HG03460 (cell line): Measurements from ENCODE around the gene CSTPP1.
"Not testable (repeated sequence)": the region's sequence is repeated elsewhere in the genome, so short reads cannot be mapped to it uniquely, and the experiment has no call there.

Source experiments
- ATAC-seq: cut with Tn5 transposase; IDR thresholded peaks from one replicate; pipeline ENCODE4 v1.9.1; 2021; ENCODE audit not compliant: unreplicated experiment

The CSTPP1 gene

GRCh38 chr11:47177846-47178245 is 241.3 kb downstream of the CSTPP1 start:
- no peak for ATAC-seq

- no peak for ATAC-seq
These were observed 241.8 kb downstream of the CSTPP1 start for GRCh38 chr11:47178316-47178715.

DNA sequence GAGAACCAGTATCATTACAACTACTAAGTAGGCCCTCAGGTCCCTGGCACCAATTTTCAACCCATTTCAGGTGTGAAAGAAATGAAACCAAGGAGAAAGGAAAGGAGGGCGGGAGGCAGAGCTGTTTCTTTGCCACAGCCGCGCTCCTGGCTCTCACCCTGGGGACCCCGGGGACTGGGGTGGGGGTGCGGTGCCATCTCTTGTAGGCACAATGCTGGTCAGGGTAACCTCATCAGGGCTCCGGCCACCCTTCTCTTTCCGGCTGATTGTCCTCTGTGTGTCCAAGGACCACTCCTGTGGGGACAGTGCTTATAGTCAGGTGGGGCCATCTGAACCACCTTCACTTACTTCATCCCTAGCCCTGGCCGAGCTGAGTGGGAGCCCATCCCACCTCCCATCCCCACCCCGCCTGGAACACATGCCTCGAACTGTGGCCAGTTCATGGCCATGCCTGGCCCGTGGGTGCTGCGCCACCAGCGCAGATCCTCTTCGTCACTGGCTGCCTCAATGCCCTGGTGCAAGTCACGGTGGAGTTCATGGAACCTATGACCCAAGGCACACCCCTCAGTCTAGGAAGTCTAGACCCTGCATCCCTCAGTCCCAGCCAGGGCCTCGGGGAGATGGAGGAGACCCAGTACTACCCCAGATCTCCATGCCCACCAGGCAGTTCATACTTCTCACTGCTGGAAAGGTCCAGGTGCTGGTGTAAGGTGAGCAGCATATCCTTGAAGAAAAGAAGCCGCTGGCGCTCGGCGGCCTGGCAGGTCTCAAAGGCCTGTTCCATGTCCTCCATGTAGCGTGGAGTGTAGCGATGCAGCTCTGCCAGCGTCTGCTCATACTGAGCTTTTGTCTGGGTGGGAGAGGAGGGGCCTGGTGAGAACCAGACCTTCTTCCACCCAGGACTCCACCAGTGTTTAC is 242.4 kb downstream of the CSTPP1 start:
- ATAC-seq = no peak

- ATAC-seq = no peak
These were observed 243.1 kb downstream of the CSTPP1 start for GRCh38 chr11:47179655-47179991.

GRCh38 chr11:47180006-47180787 is 243.6 kb downstream of the CSTPP1 start:
- no peak for ATAC-seq

DNA sequence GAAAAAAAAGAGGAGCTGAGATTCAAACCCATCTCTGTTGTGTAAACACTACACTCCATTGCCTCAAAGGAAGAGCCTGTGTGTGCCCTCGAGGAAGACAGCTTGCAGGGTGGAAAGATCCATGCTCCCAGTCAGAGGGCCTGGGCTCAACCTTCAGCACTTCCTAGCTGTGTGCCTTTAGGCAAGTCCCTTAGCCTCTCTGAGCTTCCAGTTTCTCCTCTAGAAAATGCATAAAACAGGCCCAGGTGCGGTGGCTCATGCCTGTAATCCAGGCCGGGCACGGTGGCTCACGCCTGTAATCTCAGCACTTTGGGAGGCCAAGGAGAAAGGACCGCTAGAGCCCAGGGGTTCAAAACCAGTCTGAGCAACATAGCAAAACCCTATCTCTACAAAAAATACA is 244.7 kb downstream of the CSTPP1 start:
- no peak for ATAC-seq

DNA sequence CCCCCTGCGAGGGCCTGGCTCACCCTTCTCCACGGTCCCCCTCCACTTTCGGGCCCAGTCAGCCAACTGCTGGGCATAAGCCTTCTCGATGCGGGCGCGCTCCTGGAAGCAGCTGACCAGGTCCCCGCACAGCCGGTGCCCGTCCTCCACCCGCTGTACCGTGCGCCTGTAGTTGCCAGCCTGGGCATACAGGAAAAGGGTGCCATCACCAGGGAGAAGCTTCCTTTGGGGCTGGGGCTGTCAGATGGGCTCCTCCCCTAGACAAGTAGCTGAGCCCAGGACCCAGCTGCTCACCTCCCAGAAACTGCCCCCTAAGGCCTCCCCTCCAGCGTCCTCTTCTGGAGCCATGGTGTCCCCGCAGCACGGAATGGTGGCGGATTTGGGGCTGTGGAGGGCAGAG is 245.8 kb downstream of the CSTPP1 start:
- no peak for ATAC-seq

- no peak for ATAC-seq
These were observed 246.7 kb downstream of the CSTPP1 start for GRCh38 chr11:47183031-47183856.

GRCh38 chr11:47183969-47184368 is 247.4 kb downstream of the CSTPP1 start:
- ATAC-seq = no peak

GRCh38 chr11:47184711-47185304 is 248.2 kb downstream of the CSTPP1 start:
- no peak for ATAC-seq

GRCh38 chr11:47185305-47186075 is 248.9 kb downstream of the CSTPP1 start:
- ATAC-seq = no peak

DNA sequence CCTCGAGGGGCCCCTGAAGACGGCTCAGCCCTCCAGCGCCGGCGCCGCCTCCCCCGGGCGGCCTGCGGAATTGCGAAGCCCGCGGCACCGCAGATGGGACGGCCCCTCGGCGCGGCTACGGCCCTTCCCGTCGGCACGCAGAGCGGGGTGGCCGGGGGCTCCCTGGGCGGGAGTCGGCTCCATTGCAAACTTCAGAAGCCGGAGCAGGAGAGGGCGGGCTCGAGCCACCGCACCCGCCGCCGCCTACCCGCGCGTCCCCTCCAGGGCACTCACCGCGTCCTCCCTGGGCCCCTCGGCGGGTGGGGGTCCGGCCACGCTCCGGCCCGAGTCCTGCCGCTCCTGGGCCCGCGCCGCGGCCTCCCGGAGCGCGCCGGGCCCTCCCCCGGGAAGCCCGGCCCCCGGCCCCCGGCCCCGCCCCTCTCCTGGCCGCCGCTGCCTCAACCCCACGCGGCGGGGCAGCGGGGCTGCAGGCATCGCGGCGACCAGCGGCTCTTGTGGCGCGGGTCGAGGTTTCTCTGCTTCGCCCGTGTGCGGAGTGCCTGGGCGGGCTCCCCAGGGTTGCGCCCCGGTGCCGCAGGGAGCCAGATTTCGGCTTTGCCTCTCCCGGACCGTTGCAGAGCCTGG is 249.6 kb downstream of the CSTPP1 start, which contains the start of gene PACSIN3:
Gene PACSIN3 (minus strand): TSS at position 359 of the 624 bp plus-strand sequence. CDS start 3,707 bp downstream, outside the sequence.
- ATAC-seq = peak; percentile 57

- no peak for ATAC-seq
These were observed 250.4 kb downstream of the CSTPP1 start for GRCh38 chr11:47186700-47187695.

GRCh38 chr11:47187723-47188122 is 251.2 kb downstream of the CSTPP1 start:
- ATAC-seq = no peak

DNA sequence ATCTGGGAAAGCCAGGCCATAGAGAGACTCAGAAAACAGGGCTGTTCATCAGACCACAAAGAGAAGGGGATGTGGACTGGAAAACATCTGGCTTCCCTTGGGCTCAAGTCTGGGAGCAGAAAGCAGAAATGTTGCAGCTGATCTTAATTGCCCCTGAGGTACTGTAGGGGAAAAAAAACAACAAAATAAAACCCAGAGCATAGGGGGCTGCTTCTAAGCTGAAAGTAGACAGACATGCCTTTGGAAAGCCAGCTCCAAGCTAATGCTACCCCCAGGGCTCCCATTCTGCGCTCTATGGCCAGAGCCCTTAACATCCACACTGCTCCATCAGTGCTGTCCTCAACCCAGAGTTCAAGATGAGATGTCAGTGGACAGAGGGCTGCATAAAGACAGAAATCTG is 251.7 kb downstream of the CSTPP1 start:
- ATAC-seq = no peak

DNA sequence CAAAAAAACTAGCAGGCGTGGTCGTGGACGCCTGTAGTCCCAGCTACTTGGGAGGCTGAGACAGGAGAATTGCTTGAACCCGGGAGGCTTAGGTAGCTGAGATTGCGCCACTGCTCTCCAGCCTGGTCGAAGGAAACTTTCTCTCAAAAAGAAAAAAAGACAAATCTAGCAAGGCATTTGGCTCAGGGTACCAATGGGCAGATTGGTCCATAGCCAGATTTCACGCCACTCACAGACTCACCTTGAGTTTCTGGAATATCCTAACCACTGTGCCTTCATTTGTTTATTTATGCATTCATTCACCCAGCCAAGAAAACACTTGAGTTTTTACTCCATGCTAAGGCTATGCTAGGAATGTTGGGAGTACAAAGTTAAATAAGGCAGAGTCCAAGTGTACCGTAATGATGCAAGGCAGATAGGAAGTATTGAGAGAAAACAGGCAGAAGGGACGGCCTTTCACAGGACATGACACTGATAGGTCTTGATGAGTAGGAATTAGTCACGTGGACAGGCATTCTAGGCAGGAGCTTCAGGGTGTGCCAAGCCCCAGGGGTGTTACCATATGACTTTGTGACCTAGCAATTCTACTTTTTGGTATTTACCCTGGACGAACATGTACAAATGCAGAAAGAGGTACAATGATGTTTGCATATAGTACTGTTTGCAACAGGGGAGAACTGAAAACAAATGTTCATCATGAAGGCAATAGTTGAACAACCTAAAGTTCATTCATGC is 252.7 kb downstream of the CSTPP1 start:
- no peak for ATAC-seq

DNA sequence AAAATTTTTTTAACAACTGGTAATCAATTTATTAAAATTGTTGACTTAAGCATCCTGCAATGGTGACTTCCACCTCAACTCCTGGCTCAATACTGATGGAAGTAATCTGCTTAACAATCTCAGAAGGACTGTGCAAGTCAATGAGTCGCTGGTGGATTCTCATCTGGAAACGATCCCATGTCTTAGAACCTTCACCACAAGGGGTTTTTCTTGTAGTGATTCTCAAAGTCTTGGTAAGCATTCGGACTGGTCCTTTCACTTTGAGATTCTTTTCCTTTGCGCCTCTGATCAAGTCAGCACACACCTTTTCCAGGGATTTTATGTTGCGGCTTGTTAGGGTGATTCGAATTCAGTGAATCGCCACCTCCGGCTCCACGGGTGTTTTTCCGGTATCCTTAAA is 254.6 kb downstream of the CSTPP1 start:
- ATAC-seq = not testable (repeated sequence)

GRCh38 chr11:47192111-47192510 is 255.6 kb downstream of the CSTPP1 start:
- no peak for ATAC-seq
